GM21515 (cell line): ENCODE measurements around the gene DYNLT2.
"Not testable (repeated sequence)": the region's sequence is repeated elsewhere in the genome, so short reads cannot be mapped to it uniquely, and the experiment has no call there.

Experiments
- ATAC-seq: cut with Tn5 transposase; IDR thresholded peaks from one replicate; pipeline ENCODE4 v1.9.1; 2021; ENCODE audit not compliant: unreplicated experiment

DYNLT2 gene

GRCh38 chr6:169783971-169784820 is 32.8 kb upstream of the DYNLT2 start:
- no peak for ATAC-seq

- no peak for ATAC-seq
Observed at GRCh38 chr6:169783401-169783800, 32.0 kb upstream of the DYNLT2 start.

GRCh38 chr6:169782966-169783365 is 31.6 kb upstream of the DYNLT2 start:
- no peak for ATAC-seq

- ATAC-seq = no peak
Observed at GRCh38 chr6:169780571-169781091, 29.3 kb upstream of the DYNLT2 start.

- no peak for ATAC-seq
Observed at GRCh38 chr6:169779896-169780295, 28.5 kb upstream of the DYNLT2 start.

- no peak for ATAC-seq
Observed at GRCh38 chr6:169779092-169779815, 27.9 kb upstream of the DYNLT2 start.

GRCh38 chr6:169778646-169779045 is 27.3 kb upstream of the DYNLT2 start:
- ATAC-seq = no peak

- no peak for ATAC-seq
Observed at GRCh38 chr6:169777896-169778295, 26.5 kb upstream of the DYNLT2 start.

GRCh38 chr6:169776379-169776778 is 25.0 kb upstream of the DYNLT2 start:
- ATAC-seq = no peak

GRCh38 chr6:169775321-169775720 is 23.9 kb upstream of the DYNLT2 start:
- ATAC-seq = no peak

- no peak for ATAC-seq
Observed at GRCh38 chr6:169774347-169774746, 23.0 kb upstream of the DYNLT2 start.

- no peak for ATAC-seq
Observed at GRCh38 chr6:169766921-169767736, 15.8 kb upstream of the DYNLT2 start.

- ATAC-seq = no peak
Observed at GRCh38 chr6:169766232-169766631, 14.9 kb upstream of the DYNLT2 start.

GRCh38 chr6:169765789-169766188 is 14.4 kb upstream of the DYNLT2 start:
- not testable (repeated sequence) for ATAC-seq

GRCh38 chr6:169763881-169764280 is 12.5 kb upstream of the DYNLT2 start:
- ATAC-seq = no peak

GRCh38 chr6:169763308-169763707 is 11.9 kb upstream of the DYNLT2 start:
- no peak for ATAC-seq

GRCh38 chr6:169755162-169755561 is 3.8 kb upstream of the DYNLT2 start:
- ATAC-seq = no peak

GRCh38 chr6:169752074-169752623 is 777 bp upstream of the DYNLT2 start:
- no peak for ATAC-seq

GRCh38 chr6:169746556-169746955 is 4.8 kb downstream of the DYNLT2 start:
- no peak for ATAC-seq

GRCh38 chr6:169745405-169745804 is 6.0 kb downstream of the DYNLT2 start:
- no peak for ATAC-seq

- no peak for ATAC-seq
Observed at GRCh38 chr6:169741344-169741743, 10.0 kb downstream of the DYNLT2 start.
